OCI-LY3 (cell line): ENCODE results near the gene ASPSCR1.

Source experiments
- H2AFZ ChIP-seq: fragments of 200-600, 300-600 bp; shearing (Covaris generic); 2 replicates; pipeline ENCODE4 v1.6.0; 2014; ENCODE audit warnings: antibody characterized with exemption, low read depth, low read length
- H3K27ac ChIP-seq: fragments of 200-600, 300-600 bp; sonication (generic); 2 replicates; pipeline ENCODE4 v1.5.1; 2014; ENCODE audit warnings: mild to moderate bottlenecking, low read length, moderate library complexity, mixed read lengths
- H3K27me3 ChIP-seq: fragments of 200-600, 300-600 bp; sonication (generic); 2 replicates; pipeline ENCODE4 v1.6.1; 2014; ENCODE audit warnings: low read depth, low read length, mixed read lengths
- H3K36me3 ChIP-seq: fragments of 200-600, 300-600 bp; sonication (generic); replicated peaks from 2 replicates; pipeline ENCODE3; 2014; ENCODE audit warnings: low read depth, low read length, mixed read lengths
- H3K4me1 ChIP-seq: fragments of 300-600, 200-600 bp; sonication (generic); 2 replicates; pipeline ENCODE4 v1.6.1; 2014; ENCODE audit warnings: low read length, mixed read lengths
- H3K4me2 ChIP-seq: fragments of 200-600, 300-600 bp; sonication (generic); 2 replicates; pipeline ENCODE4 v1.6.1; 2014; ENCODE audit warnings: low read length, mixed read lengths
- H3K4me3 ChIP-seq: fragments of 300-600, 200-600 bp; sonication (generic); 2 replicates; pipeline ENCODE4 v1.5.1; 2014; ENCODE audit warnings: antibody characterized with exemption, mild to moderate bottlenecking, low read length, moderate library complexity
- H3K79me2 ChIP-seq: fragments of 300-600, 200-600 bp; shearing (Covaris generic); 2 replicates; pipeline ENCODE4 v1.6.1; 2014; ENCODE audit warnings: mild to moderate bottlenecking, low read length, mixed read lengths
- H3K9ac ChIP-seq: fragments of 300-600, 200-600 bp; shearing (Covaris generic); 2 replicates; pipeline ENCODE4 v1.6.0; 2014; ENCODE audit warnings: mild to moderate bottlenecking, low read length, moderate library complexity
- H3K9me3 ChIP-seq: fragments of 200-600, 300-600 bp; shearing (Covaris generic); 2 replicates; pipeline ENCODE4 v1.6.1; 2014; ENCODE audit warnings: low read length, mixed read lengths; ENCODE audit not compliant: insufficient read depth
- H4K20me1 ChIP-seq: fragments of 200-600, 300-600 bp; sonication (generic); 2 replicates; pipeline ENCODE4 v1.6.1; 2016; ENCODE audit warnings: low read length, mixed read lengths; ENCODE audit not compliant: insufficient read depth
- EZH2phosphoT487 ChIP-seq: fragments of 200-600 bp; shearing (Covaris generic); IDR thresholded peaks from 2 replicates; pipeline ENCODE4 v1.6.1; 2018; ENCODE audit warnings: antibody characterized with exemption, mixed run types, low read depth
- TF ChIP-seq, protein P1 (sequence below): fragments of 200-600, 300-600 bp; sonication (generic); IDR thresholded peaks from 2 replicates; pipeline ENCODE4 v1.5.1; 2014; ENCODE audit warnings: antibody characterized with exemption, low read length, low read depth

Gene ASPSCR1

DNA sequence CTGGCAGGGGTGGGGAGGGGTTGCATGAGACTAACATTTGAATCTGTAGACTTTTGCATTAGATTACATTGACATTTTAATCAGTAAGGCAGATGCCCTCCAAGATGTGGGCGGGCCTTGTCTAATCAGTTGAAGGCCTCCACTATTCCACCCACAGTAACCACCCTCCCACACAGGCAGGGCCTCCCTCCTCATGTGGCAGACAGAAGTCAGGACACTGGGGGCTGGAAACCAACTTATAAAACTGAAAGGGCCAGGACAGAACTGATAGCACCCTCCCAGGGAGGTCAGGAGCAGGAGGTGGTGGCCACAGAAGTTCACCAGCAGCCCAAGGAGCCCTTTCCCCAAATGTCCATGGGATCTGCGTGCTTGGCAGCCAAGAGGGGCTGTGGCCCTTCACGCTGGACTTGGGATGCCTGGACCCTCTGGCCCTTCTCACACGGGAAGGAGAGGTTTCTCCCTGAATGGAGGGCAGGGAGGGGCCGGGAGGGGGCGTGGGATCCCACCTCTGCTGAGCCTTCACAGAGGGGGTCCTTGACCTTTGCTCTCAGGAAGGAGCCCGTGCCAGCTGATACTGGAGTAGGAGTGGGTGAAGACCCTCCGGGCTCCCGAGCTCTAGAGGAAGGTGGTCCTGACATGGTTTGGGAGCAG lies 45.0 kb upstream of the ASPSCR1 start:
- H3K4me1 ChIP-seq: peaks cover 7% of the 10 kb centered on the region; the same call in 1 of the 2 replicates
- H3K4me3 ChIP-seq: no peak overlapping the region
- no peak overlapping the region for H3K4me2 ChIP-seq
- no peaks in the 10 kb centered on the region for H3K36me3 ChIP-seq
- TF ChIP-seq EZH2phosphoT487: no peak
- TF ChIP-seq, protein P1, sequence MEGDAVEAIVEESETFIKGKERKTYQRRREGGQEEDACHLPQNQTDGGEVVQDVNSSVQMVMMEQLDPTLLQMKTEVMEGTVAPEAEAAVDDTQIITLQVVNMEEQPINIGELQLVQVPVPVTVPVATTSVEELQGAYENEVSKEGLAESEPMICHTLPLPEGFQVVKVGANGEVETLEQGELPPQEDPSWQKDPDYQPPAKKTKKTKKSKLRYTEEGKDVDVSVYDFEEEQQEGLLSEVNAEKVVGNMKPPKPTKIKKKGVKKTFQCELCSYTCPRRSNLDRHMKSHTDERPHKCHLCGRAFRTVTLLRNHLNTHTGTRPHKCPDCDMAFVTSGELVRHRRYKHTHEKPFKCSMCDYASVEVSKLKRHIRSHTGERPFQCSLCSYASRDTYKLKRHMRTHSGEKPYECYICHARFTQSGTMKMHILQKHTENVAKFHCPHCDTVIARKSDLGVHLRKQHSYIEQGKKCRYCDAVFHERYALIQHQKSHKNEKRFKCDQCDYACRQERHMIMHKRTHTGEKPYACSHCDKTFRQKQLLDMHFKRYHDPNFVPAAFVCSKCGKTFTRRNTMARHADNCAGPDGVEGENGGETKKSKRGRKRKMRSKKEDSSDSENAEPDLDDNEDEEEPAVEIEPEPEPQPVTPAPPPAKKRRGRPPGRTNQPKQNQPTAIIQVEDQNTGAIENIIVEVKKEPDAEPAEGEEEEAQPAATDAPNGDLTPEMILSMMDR: no peak
- no peak overlapping the region for H3K27ac ChIP-seq
- no peak overlapping the region for H2AFZ ChIP-seq
- H3K9ac ChIP-seq: no peak overlapping the region
- H3K79me2 ChIP-seq: peaks cover 16% of the 10 kb centered on the region; the same call in 1 of the 2 replicates
- no peaks in the 10 kb centered on the region for H3K27me3 ChIP-seq
- H4K20me1 ChIP-seq: no peaks in the 10 kb centered on the region
- no peaks in the 10 kb centered on the region for H3K9me3 ChIP-seq

DNA sequence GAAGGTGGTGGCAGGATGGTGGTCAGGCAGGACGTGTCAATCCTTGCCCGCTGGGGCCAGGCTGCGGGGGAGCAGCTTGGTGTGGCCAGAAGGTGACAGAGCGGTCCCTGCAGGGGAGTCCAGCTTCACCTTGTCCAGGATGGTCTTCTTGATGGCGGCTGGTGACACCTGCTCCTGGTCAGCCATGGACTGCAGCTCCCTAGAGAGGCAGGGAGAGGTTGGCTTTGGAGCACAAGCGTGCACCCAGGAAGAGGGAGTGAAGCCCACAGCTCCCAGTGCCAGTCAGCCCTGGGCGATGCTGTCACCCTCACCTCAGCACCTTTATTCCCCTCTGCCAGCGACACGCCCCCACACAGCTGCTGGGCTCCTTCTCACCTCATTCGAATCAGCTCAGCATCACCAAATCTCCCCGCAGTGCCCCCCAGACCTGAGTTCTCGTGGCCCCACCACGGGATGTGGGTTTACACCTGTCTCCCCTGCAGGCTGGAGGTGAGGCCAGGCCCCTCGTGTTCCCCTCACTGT lies 44.2 kb upstream of the ASPSCR1 start:
- Histone ChIP-seq H2AFZ (no peak overlapping the region), H3K4me2 (no peak overlapping the region), H3K36me3 (no peaks in the 10 kb centered on the region), H3K27me3 (no peaks in the 10 kb centered on the region), H3K27ac (no peak overlapping the region), H4K20me1 (no peaks in the 10 kb centered on the region), H3K9me3 (no peaks in the 10 kb centered on the region), H3K4me3 (no peak overlapping the region), H3K4me1 (peaks cover 7% of the 10 kb centered on the region; the same call in 1 of the 2 replicates), H3K9ac (no peak overlapping the region), H3K79me2 (peaks cover 16% of the 10 kb centered on the region; the same call in 1 of the 2 replicates)
- TF ChIP-seq, protein P1: no peak
- no peak for TF ChIP-seq EZH2phosphoT487

DNA sequence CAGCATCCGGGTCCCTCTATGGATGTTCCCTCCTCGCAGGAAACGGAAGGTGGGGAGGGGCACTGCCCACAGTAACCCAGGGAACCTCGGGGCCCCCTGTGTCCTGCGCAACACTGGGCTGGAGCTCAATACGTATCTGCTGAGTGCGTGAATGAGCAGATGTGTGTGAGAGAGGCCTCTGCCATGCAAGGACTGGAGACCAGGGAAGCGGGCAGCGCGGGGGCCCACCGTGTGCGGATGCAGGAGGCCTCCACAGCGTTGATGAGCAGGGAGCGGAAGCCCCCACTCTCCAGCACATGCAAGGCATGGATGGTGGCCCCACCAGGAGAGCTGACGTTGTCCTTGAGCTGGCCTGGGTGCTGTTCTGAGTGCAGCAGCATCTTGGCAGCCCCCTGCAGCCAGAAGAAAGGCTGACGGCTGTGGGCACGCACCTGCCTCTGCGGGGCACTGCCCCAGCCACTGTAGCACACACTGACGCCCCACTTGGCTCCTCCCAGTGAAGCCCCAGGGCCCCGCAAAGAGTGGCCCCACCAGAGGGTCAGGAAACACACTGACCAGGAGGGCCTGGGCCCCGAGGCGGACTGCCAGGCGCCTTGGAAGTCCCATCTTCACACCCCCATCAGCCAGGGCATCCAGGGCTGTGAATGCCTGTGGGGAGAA lies 43.2 kb upstream of the ASPSCR1 start:
- H4K20me1 ChIP-seq: no peaks in the 10 kb centered on the region
- no peak for TF ChIP-seq EZH2phosphoT487
- TF ChIP-seq, protein P1: no peak
- H3K27ac ChIP-seq: no peak overlapping the region
- no peaks in the 10 kb centered on the region for H3K36me3 ChIP-seq
- no peaks in the 10 kb centered on the region for H3K4me1 ChIP-seq
- H3K9me3 ChIP-seq: no peaks in the 10 kb centered on the region
- H3K27me3 ChIP-seq: no peaks in the 10 kb centered on the region
- no peak overlapping the region for H3K4me2 ChIP-seq
- no peak overlapping the region for H2AFZ ChIP-seq
- H3K79me2 ChIP-seq: peaks cover 7% of the 10 kb centered on the region; the same call in 1 of the 2 replicates
- no peak overlapping the region for H3K4me3 ChIP-seq
- no peak overlapping the region for H3K9ac ChIP-seq
